Activated B cell treated with CpG ODN at 0.5 μM for 24 hours (primary cell): ENCODE results near the gene TMED4. TPM values are rescaled to one million over a fixed set of nuclear protein-coding genes. Genes with fewer than 3 reads are reported as not detected.

ENCODE experiments used
- ATAC-seq: fragments of 200-7000 bp; cut with Tn5 transposase; one replicate; pipeline ENCODE4 v1.10.0; 2021; ENCODE audit warnings: low read depth, mild to moderate bottlenecking, moderate library complexity
- CTCF ChIA-PET: fragments of 350-600 bp; sonication (Branson Sonifier 250); formaldehyde crosslinking; loops from one replicate; lab custom pipeline; 2021; ENCODE audit warnings: antibody characterized with exemption; lab: Charles Lee
- POLR2A ChIA-PET: fragments of 350-600 bp; sonication (Branson Sonifier 250); formaldehyde crosslinking; loops from one replicate; lab custom pipeline; 2021; ENCODE audit warnings: antibody characterized with exemption; lab: Charles Lee
- DNase-seq: peaks from one replicate; pipeline ENCODE4 v3.0.0; 2022
- H3K27ac Mint-ChIP-seq: one replicate; pipeline ENCODE4 v1.8.0; 2020; ENCODE audit warnings: mixed read lengths
- H3K27me3 Mint-ChIP-seq: one replicate; pipeline ENCODE4 v1.8.0; 2021; ENCODE audit warnings: mixed read lengths
- H3K36me3 Mint-ChIP-seq: one replicate; pipeline ENCODE4 v1.8.0; 2021; ENCODE audit warnings: low read depth, mixed read lengths
- H3K4me1 Mint-ChIP-seq: one replicate; pipeline ENCODE4 v1.8.0; 2021; ENCODE audit warnings: mixed read lengths
- H3K4me3 Mint-ChIP-seq: one replicate; pipeline ENCODE4 v1.8.0; 2020; ENCODE audit warnings: mild to moderate bottlenecking, mixed read lengths
- H3K9me3 Mint-ChIP-seq: one replicate; pipeline ENCODE4 v1.8.0; 2020; ENCODE audit warnings: mixed read lengths
- intact Hi-C: fragments of 100-400 bp; cut with micrococcal nuclease; formaldehyde crosslinking; loops from one replicate; pipeline ENCODE4 v1.15.1; 2024
- total RNA-seq: library from RNA; stranded (reverse); gene quantifications from 2 replicates; pipeline ENCODE4 v1.2.3, GENCODE V29; 2022
- TF ChIP-seq, protein P1 (sequence below): fragments of 200-600 bp; IDR thresholded peaks from one replicate; pipeline ENCODE4 v1.8.0; 2022; ENCODE audit warnings: antibody characterized with exemption, mild to moderate bottlenecking

TMED4 gene
- total RNA-seq, 1 donor from 2014 or later = 70.1 TPM

DNA sequence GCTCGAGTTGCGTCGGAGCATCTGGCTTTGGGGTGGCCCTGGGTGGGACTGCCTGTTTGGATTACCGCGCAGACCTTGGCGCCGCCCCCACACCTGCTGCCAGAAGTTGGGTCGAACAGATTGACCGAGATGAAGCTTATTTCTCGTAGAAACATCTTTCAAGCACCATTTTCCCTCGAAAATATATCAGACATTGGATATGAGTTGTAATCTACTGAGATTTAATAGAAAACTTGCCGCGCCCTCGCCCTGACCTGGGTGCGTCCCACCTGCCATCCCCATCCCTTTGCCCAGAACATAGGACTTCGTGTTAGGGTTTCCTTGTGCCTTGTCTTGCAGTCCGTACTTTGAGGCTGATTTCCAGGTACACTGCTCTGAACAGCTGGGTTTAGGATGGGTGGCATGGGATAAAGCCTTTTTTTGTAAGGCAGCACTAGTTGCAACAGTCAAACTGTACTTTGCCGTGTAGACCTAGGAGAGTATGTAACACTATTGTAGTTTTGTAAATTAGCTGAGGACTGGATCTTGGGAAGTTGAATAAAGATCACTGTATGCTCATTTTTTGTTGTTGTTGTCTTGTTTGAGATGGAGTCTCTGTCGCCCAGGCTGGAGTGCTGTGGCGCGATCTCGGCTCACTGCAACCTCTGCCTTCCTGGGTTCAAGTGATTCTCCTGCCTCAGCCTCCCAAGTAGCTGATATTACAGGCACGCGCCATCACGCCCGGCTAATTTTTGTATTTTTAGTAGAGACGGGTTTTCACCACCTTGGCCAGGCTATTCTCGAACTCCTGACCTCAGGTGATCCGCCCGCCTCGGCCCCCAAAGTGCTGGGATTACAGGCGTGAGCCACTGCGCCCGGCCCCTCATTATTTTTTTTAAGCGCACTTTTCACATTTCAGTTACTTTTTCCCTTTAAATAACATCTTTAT lies 25.4 kb upstream of the TMED4 start:
- Mint-ChIP-seq H3K9me3 (no peaks in the 10 kb centered on the region), H3K4me1 (peaks cover 45% of the 10 kb centered on the region), H3K27ac (peak overlapping the region; percentile 98), H3K36me3 (peaks cover 15% of the 10 kb centered on the region), H3K27me3 (no peaks in the 10 kb centered on the region), H3K4me3 (peak overlapping the region; percentile 98)
- DNase-seq = no peak
- ChIA-PET POLR2A (interaction anchor here (0.5 to 10.2 kb wide), 30 partner anchors 9 to 563 kb away, joined by 3 to 257 read pairs (median 4); partner anchors contain the start of genes DBNL, DDX56, H2AZ2 and PPIA), CTCF (interaction anchor here (0.6 to 2.1 kb wide), 6 partner anchors 26 to 416 kb away, joined by 3 to 10 read pairs (median 4); partner anchors contain the start of gene H2AZ2)
- TF ChIP-seq, protein P1, sequence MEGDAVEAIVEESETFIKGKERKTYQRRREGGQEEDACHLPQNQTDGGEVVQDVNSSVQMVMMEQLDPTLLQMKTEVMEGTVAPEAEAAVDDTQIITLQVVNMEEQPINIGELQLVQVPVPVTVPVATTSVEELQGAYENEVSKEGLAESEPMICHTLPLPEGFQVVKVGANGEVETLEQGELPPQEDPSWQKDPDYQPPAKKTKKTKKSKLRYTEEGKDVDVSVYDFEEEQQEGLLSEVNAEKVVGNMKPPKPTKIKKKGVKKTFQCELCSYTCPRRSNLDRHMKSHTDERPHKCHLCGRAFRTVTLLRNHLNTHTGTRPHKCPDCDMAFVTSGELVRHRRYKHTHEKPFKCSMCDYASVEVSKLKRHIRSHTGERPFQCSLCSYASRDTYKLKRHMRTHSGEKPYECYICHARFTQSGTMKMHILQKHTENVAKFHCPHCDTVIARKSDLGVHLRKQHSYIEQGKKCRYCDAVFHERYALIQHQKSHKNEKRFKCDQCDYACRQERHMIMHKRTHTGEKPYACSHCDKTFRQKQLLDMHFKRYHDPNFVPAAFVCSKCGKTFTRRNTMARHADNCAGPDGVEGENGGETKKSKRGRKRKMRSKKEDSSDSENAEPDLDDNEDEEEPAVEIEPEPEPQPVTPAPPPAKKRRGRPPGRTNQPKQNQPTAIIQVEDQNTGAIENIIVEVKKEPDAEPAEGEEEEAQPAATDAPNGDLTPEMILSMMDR = no peak
- ATAC-seq = peak; percentile 13
- intact Hi-C loops = loop anchor here (2.0 kb wide), 1 partner anchor 15 kb away; no protein-coding TSS in a partner anchor

DNA sequence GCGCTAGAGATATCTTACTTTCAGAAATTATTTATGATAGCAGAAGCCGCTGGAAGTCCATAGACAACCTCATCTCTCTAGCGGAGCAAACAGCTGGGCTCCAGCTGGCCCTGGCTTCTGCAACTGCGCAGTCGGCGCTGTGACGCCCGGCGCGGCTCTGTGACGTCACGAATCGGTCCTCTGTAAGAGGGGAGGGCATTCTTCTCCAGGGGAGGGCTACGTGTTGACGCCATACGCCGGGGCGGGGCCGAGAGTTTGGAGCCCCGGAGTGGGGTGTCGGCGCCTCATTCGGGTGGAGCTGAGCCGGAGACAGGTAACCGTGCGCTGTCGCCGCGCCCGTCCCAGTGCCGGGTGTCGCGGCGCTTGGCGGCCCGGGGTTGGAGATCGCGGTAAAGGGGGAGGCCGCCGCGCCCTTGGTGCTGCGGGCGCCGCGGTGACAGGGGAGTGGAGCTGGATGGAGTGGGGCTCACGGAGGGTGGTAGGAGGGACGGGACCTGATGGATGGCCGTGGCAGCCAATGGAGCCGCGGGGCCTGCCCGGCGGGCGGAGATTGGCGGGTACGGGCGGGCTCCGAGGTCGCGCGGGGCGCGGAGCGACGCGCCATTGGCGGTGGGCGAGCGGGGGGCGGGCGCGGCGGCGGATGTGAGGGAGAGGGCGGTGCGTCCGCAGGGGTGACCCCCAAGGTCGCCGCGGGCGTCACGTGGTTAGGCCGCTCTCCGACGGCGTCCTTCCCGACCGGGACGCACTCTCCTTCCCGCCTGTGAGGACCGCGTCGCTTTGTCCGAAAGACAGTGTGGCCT lies 24.5 kb upstream of the TMED4 start, which contains the start of gene OGDH:
Gene OGDH (plus strand): TSS at position 287 of the 800 bp plus-strand sequence. CDS start 17,717 bp downstream, outside the sequence.
- intact Hi-C loops = loop anchor here (1.0 to 2.0 kb wide), 11 partner anchors 16 to 505 kb away; partner anchors contain the start of genes H2AZ2, NUDCD3, PPIA and PURB
- peak within 1 kb of the TSS; percentile 98 for H3K4me3 Mint-ChIP-seq
- ChIA-PET CTCF (interaction anchor here (0.6 to 2.1 kb wide), 5 partner anchors 32 to 417 kb away, joined by 3 to 10 read pairs (median 4); partner anchors contain the start of gene H2AZ2), POLR2A (interaction anchor here (0.5 to 10.2 kb wide), 42 partner anchors 10 to 562 kb away, joined by 3 to 257 read pairs (median 4); partner anchors contain the start of genes DBNL, DDX56, H2AZ2 and NUDCD3)
- H3K27me3 Mint-ChIP-seq = no peaks in the 10 kb centered on the region
- DNase-seq (peak; percentile 100), ATAC-seq (peak; percentile 94)
- H3K27ac Mint-ChIP-seq = peak within 1 kb of the TSS; percentile 98
- no peaks in the 10 kb centered on the region for H3K9me3 Mint-ChIP-seq
- H3K4me1 Mint-ChIP-seq = peaks cover 45% of the 10 kb centered on the region
- TF ChIP-seq, protein P1 = no peak
- peaks cover 12% of the 10 kb centered on the region for H3K36me3 Mint-ChIP-seq

DNA sequence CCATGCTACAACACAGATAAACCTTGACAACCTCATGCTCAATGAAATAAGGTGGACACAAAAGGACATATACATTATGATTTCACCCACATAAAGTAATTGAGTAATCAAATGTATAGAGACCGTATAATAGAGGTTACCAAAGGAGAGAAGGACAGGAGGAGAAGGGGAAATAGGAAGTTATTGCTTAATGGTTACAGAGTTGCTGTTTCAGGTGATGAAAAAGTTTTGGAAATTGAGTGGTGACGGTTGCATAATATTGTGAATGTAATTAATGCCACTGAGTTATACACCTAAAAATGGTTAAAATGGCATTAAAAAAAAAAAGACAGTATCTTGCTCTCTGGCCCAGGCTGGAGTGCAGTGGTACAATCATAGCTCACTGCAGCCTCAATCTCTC lies 22.9 kb upstream of the TMED4 start:
- H3K27ac Mint-ChIP-seq = no peak overlapping the region
- intact Hi-C loops = no loop called here

DNA sequence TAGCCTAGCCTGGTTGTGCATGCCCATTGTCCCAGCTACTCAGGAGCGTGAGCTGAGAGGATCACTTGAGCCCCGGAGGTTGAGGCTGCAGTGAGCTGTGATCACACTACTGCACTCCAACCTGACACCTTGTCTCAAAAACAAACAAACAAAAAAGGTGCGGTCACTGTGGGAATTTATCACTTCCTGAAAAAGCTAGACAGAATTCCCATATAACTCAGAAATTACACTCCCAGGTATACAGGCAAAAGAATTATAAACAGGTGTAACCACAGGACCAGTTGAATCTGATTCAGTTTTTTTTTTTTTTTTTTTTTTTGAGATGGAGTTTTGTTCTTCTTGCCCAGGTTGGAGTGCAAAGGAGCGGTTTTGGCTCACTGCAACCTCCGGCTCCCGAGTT lies 21.2 kb upstream of the TMED4 start:
- Mint-ChIP-seq H3K4me1 (peaks cover 35% of the 10 kb centered on the region), H3K9me3 (no peaks in the 10 kb centered on the region), H3K4me3 (no peak overlapping the region), H3K27me3 (peaks cover 3% of the 10 kb centered on the region), H3K36me3 (peaks cover 12% of the 10 kb centered on the region), H3K27ac (no peak overlapping the region)
- ChIA-PET POLR2A (interaction anchor here (2.3 to 10.2 kb wide), 2 partner anchors 22 to 31 kb away, joined by 6 to 257 read pairs; partner anchors contain the start of gene TMED4), CTCF (no interaction called here)
- ATAC-seq (no peak), DNase-seq (no peak)
- TF ChIP-seq, protein P1 = no peak
- intact Hi-C loops = loop anchor here (2.0 kb wide), 1 partner anchor 14 kb away; no protein-coding TSS in a partner anchor

More for the DNA sequence above, 22.9 kb upstream of the TMED4 start:
- CTCF ChIA-PET = no interaction called here
- DNase-seq (no peak), ATAC-seq (no peak)
- Mint-ChIP-seq H3K9me3 (no peaks in the 10 kb centered on the region), H3K4me1 (peaks cover 47% of the 10 kb centered on the region), H3K27me3 (peaks cover 3% of the 10 kb centered on the region), H3K4me3 (no peak overlapping the region), H3K36me3 (peaks cover 12% of the 10 kb centered on the region)
- TF ChIP-seq, protein P1 = no peak
- POLR2A ChIA-PET = interaction anchor here (1.3 to 10.2 kb wide), 6 partner anchors 23 to 243 kb away, joined by 4 to 257 read pairs (median 40); partner anchors contain the start of genes H2AZ2, PPIA, TMED4 and ZMIZ2
